GDM1 (cell line): ENCODE results near the gene ARHGDIA.
"Not testable (repeated sequence)": the region's sequence is repeated elsewhere in the genome, so short reads cannot be mapped to it uniquely, and the experiment has no call there.

ENCODE experiments used
- DNase-seq: peaks from one replicate; lab custom pipeline; 2025; lab: John Stamatoyannopoulos, UW

The ARHGDIA gene

GRCh38 chr17:81842725-81843504 lies 28.2 kb downstream of the ARHGDIA start:
- no peak for DNase-seq

DNA sequence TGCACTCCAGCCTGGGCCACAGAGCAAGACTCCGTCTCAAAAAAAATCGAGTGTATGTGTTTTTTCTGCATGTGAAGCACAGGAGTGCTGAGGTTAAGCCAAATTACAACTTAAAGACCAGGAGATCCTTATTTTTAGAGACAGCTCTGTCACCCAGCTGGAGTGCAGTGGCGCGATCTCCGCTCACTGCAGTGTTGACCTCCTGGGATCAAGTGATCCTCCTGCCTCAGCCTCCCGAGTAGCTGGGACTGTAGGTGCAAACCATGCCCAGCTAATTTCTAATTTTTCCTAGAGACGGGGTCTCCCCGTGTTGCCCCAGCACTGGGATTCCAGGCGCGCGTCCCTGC lies 28.8 kb downstream of the ARHGDIA start:
- no peak for DNase-seq

DNA sequence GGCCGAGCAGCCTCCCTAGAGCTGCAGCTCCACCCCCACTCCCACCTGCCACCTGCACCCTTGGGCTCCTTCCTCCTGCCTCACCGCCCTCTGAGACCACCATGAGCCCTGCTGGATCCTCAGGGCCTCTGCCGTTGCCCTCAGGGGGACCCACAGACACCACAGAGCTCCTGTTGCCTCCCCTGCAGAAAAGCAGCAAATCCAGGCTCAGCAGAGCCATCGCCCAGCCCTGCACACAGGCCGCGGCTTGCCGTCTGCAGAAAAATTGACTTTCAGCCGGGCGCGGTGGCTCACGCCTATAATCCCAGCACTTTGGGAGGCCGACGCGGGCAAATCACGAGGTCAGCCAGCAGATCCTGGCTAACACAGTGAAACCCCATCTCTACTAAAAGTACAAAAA lies 29.3 kb downstream of the ARHGDIA start:
- DNase-seq = no peak

DNA sequence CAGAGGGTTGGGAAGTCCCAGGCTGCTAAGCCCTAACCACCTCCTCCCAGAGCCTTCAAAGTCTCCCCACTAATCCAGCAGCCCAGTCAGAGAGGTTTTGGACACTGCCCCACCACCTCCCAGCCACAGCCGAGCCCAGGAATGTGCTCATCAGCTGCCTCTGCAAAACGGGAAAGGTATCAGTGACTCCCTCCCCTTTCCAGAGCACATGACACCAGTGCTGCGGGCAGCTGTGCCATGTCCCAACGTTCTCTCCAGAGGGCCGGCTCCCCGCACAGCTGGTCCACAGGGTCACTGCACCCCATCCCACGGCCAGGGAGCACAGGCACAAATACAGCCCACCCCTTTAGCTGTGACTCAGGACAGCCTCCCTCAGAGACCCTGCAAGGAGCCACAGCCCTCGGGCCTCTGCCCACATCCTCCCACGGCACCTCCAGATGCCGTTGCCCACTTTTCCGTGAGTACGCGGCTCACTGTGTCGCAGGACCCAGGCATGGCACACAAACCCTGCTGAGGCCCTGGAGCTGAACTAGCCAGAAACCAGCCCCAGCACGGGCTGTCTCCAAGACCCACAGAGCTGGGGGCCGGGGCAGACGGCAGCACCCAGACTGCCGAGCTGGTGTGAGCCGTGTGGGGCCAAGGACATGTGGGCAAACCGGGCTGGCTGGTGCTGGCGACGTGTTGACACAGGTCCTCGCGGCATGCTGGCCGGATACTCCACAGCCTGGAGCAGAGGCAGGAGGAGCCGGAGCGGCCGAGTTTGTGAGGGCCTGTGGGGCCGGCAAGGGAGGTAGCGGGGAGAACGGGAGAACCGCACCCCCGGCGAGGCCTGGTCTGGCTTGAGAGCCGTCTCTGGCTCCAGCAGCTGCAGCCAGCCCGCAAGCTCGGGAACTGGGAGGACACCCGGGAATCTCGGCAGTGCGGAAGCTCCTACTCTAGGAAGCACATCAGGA lies 30.0 kb downstream of the ARHGDIA start:
- no peak for DNase-seq

GRCh38 chr17:81840059-81840458 lies 31.1 kb downstream of the ARHGDIA start:
- DNase-seq = not testable (repeated sequence)

DNA sequence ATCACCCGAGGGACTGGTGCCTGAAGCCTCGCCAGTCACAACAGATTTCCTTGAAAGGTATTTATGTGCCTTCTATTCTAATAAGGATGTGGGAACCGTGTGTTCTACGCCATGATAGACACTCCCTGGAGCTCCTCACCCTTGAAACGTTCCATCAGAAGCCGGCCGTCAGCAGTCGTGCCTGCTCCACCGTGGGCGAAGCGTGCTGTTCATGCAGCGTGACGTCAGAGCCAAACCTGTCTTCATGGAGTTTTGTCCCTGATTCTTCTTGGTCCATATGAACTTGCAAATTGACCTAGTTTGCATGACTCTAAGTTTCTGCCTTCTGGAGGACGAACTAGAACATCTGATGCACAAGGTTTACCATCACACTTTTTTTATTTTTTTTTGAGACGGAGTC lies 31.8 kb downstream of the ARHGDIA start:
- DNase-seq = no peak

- no peak for DNase-seq
These were observed 32.3 kb downstream of the ARHGDIA start for GRCh38 chr17:81838753-81839255.

- no peak for DNase-seq
These were observed 33.5 kb downstream of the ARHGDIA start for GRCh38 chr17:81837641-81838040.

GRCh38 chr17:81834831-81835267 lies 36.3 kb downstream of the ARHGDIA start, which contains the start of gene PPP1R27:
PPP1R27 (minus strand) TSS chr17:81835050; CDS start chr17:81834953, 97 bp downstream.
- no peak for DNase-seq

DNA sequence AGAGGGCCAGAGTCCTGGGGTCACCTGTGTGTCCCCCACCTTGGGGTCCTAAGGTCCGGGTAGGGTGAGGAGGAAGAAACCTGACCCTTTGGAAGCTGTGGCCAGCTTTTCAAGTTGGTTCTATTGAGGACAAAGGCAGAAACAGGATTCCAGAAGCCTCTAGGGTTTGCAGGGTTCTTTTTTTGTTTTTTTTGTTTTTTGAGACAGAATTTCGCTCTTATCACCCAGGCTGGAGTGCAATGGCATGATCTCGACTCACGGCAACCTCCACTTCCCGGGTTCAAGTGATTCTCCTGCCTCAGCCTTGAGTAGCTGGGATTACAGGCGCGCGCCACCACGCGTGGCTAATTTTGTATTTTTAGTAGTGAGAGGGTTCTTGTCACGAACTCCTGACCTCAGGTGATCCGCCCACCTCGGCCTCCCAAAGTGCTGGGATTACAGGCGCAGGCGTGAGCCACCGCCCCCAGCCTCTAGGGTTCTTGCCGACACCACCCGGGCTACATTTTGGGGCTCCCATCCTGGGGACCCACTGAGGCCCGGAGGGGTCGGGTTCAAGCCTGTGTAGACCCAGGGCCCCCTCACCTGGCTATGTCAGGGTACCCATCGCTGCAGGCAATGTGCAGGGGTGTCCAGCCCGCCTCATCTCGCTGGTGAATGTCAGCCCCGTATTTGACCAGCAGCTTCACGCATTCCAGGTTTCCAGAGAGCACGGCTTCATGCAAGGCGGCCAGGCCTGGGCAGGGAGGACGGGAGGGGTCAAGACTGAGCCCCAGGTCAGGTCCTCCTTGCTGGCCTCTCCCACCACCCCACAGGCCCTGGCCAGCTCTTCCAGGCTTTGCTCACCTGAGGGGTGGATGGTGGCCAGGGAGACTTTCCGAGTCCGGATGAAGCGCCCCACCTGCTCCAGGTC lies 37.0 kb downstream of the ARHGDIA start:
- no peak for DNase-seq

DNA sequence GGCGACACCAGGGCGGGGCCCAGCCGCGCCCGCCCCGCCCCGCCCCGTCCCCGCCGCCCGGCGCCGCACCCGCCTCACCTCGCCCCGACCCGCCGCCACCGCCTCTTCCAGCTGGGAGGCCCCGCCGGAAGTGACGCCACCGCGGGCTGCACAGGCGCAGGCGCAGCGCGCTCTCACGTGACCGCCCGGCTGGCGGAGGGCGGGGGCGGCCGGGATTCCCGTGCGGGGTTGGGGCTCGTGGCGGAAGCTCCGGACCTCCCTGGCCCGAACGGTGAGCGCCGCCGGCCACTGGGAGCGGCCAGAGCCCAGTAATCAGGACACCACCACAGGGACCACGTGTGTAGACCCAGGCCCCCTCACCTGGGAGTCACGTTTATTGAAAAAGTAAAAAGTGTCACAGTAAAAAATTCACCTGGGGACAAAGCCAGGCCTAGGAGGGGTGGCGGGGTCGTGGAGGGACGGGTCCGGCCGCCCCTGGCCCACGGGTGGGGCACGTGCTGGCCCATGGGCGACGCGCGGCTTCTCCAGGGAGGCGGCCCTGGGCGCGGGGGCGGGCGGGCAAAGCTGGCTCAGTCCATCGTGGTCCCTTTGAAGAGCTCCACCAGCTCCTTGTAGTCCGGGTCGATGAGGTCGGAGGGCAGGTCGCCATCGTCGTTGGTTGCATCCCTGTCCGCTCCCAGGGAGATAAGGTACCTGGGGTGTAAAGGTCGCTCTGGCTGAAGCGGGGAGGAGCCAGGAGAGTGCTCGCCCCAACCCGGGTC lies 37.8 kb downstream of the ARHGDIA start, which contains the start of gene MCRIP1:
MCRIP1 (minus strand) TSS at position 132 of the 761 bp plus-strand sequence. CDS start 8,785 bp downstream, outside the sequence.
- DNase-seq = peak; percentile 88

DNA sequence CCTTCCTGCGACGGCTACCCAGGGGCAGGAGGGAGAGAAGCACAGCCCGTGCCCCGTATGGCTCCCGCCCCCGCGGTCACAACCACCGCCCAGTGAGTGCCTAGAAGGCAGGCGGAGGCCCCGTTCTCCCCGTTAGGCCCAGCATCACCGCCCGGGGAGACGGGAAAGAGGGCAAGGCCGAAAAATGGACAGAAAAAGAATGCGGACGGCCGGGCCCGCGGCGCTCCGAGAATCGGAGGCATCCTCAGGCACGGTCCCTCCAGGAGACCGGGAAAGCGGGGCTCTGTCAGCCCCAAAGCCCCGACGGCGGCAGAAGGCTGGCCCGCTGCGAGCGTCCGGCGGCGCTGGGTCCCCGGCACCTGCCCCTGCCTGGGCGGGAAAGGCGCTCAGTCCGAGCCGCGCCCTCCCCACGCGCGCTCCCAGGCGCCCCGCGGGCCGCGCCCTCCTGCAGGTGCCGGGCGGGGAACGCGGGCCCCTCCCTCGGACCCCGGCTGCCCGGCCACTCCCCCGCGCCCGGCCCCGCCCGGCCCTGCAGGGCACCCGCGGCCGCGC lies 38.5 kb downstream of the ARHGDIA start:
- no peak for DNase-seq

DNA sequence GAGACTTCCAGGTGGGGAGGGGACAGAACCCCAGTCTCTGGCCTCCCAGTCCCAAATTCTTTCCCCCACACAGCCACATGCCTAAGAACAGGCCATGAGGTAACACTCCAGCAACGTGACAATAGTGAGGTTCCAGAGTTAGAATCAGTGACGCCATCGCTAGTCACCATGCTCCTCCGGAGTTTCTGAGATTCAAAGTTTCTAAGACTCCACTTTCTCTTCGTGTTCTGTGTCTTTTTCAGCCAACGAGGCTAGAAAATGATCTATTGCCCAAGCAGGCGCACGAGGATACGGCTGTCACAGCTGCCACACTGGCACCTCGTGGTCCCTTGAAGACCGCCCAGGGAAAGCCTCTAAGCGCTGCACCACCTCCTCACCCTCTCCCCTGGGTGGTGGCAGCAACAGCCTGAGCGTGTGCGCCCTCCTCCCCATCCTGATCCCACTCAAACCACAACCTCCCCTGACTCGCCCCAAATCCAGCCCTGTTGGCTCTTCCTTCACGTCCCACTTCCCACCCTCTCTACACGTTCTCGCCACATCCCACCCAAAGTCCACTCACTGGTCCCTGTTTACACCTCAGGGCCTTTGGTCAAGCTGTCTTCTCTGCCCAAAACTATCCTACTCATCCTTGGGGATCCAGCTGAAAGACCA lies 39.1 kb downstream of the ARHGDIA start:
- DNase-seq = no peak

GRCh38 chr17:81831563-81831956 lies 39.6 kb downstream of the ARHGDIA start:
- no peak for DNase-seq

DNA sequence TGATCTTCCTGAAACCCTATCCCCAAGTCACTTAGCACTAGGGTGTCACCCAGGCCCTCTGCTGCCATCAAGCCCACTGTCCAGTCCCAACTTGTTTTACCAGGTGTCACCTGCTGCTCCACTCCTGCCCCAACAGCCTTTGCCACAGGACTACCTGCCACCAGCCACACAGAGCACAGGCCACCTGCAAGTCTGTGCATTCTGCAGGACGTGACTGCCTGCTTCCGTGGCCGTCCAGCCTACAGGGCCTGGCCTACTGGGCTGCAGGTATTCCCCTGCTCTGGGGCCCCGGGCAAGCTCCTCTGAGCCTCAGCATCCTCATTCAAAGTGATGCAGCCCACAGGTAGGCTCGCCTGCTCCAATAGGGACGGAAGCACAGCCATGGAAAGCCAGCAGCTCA lies 41.3 kb downstream of the ARHGDIA start:
- DNase-seq = no peak

GRCh38 chr17:81828656-81829055 lies 42.5 kb downstream of the ARHGDIA start:
- DNase-seq = no peak

DNA sequence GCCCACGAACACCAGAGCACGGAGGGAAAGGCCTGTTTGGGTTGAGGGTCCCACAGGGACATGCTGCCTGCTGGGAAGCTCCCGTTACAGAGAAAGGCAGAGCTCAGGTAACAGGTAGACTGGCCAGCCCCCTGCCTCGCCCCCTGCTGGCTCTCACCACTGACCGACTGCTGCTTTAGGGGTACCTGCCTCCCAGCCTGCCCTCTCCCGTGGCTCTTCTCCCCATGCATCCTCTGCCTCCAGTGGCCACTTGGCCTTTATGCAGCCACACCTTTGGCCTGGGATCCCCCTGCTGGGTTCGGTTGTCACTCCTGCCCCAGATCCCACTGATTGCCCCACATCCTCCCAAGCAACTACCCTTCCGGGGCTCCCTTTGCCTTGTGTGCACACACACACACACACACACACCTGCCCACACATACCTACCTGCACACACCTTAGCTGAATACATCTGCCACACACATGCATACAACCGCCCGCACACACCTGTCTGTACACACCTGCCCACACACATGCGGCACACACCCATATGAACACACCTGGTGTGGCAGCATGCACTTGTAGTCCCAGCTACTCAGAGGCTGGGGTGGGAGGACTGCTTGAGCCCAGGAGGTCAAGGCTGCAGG lies 45.2 kb downstream of the ARHGDIA start:
- no peak for DNase-seq

GRCh38 chr17:81824595-81824994 lies 46.5 kb downstream of the ARHGDIA start:
- no peak for DNase-seq

DNA sequence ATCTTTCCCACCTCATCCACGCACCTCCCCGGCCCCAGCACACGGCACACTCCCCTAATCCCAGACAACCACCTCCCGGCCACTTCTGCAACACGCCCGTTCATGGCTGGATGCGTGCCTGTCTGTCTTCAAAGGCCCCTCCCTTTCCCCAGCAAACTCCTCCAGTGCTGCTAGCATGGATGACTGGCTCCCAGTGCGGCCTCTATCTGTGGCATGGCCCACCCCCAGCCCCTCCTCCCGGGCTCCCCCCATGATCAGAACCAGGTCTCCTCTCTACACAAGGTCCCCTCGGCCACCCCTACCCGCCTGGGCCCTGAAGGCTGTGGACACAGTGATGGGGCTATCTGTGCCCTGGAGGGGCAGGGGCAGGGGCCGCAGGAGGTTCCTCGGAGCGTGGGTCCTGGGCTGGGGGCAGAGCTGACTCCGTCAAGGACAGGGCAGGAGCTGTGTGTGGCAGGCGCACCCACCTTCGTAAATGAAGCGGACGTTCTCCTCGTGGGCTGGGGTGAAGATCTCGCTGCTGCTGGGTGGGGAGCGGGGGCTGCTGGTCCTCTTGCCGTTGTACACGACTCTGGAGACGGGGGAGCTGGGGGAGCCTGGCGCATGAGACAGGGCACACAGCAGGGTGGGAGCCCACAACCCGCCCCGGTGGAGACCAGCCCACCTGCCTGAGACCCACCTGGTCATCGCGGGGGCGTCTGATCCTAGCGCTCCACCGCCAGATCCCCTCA lies 47.2 kb downstream of the ARHGDIA start:
- DNase-seq = no peak
